Activated gamma-delta T cell treated with Interleukin-2 at 50 U/mL for 16 hours (primary cell): Measurements from ENCODE around the gene CDC123.
"Not testable (repeated sequence)": the region's sequence is repeated elsewhere in the genome, so short reads cannot be mapped to it uniquely, and the experiment has no call there.

Source experiments
- DNase-seq: peaks from one replicate; pipeline ENCODE4 v3.0.0-alpha.2; 2020

The CDC123 gene

GRCh38 chr10:12237265-12238220 is 41.6 kb downstream of the CDC123 start:
- DNase-seq: no peak

DNA sequence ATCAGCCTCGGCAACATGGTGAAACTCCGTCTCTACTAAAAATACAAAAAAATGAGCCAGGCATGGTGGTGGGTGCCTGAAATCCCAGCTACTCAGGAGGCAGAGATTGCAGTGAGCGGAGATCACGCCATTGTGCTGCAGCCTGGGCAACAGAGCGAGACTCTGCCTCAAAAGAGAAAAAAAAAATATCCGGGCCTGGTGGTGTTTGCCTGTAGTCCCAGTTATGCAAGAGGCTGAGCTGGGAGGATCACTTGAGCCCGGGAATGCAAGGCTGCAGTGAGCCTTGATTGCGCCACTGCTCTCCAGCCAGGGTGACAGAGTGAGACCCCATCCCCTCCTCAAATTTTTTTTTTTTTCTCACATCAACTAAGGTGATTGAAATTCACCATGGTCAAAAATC is 42.8 kb downstream of the CDC123 start:
- no peak for DNase-seq

DNA sequence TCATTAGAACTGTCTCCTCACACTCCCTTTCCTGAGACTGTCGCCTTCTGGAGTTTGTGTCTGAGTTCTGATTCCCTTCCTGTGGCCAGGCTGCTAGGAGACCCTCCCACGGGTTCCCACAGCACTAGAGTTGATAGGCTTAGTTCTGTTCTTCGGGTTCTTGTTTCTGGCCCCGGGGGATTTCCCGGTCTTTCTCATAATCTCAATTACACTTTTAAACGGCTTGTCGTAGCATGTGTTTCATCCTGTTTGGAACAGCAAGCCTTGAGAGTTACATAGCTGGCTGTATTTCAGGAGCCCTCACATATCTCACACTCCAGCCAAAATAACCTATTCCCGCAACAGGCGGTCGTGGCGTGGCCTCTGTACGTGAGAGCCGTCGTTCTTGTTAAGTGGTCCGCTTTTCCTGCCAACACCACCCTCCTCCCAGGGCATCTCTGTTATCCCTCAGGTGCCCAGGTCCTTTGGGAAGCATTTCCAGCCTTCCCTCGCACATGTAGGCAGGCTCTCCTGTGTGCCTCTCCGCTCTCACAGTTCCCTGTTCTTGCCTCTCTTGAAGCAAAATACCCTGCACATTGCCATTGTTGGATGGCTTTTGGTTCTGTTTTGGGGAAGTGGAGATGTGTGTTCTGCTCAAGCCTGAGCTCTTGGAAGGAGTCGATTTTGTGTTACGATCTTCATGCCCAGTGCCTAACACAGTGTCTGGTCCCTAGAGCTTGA is 46.0 kb downstream of the CDC123 start:
- no peak for DNase-seq

DNA sequence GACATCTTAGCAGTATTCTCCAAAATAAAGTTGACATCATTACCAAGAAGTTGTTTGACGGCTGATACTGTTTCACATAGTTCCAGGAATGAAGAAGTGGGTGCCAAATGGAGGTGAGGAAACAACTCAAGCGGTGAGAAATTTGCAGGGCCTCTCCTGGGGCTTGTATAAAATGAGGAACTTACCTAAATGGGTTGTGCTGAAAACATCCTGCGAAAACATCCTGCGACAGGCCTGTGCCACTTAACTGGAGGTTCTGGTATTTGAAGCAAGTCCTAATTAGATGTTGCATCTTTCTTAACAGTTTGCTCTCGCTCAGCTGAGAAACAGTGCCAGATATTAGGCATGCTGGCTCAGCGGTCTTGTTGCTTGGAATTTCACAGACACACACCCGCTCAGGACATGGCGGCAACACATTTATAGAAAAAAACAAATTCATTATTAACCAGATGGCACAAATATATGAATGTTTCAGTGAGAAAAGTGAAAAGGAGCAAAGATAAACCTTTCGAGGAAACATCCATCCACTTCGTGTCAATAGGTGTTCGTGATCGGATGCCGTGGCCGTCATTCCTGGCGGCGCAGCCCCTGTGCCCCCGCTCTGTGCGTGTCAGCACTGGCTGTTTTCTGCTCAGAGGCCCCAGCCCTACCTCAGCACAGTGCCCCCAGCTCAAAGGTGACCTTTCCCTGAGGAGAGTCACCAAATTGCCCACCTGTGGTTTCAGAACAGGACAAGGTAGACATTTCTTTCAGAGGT is 48.1 kb downstream of the CDC123 start:
- DNase-seq: no peak

GRCh38 chr10:12250181-12250580 is 54.2 kb downstream of the CDC123 start:
- no peak for DNase-seq

GRCh38 chr10:12250702-12251101 is 54.7 kb downstream of the CDC123 start:
- not testable (repeated sequence) for DNase-seq

DNA sequence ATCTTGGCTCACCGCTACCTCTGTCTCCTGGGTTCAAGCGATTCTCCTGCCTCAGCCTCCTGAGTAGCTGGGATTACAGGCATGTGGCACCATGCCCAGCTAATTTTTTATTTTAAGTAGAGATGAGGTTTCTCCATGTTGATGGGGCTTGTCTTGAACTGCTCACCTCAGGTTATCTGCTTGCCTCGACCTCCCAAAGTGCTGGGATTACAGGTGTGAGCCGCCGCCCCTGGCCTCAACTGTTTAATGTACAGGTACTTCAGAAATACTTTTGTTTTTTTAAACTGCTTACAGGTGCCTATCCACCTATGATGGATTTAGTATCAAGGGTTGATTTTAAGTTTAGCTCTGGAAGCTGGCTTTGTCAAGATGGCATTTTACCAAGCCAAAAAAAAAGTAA is 55.6 kb downstream of the CDC123 start:
- no peak for DNase-seq

- DNase-seq: no peak
Measured at GRCh38 chr10:12252882-12253546, 57.0 kb downstream of the CDC123 start.

DNA sequence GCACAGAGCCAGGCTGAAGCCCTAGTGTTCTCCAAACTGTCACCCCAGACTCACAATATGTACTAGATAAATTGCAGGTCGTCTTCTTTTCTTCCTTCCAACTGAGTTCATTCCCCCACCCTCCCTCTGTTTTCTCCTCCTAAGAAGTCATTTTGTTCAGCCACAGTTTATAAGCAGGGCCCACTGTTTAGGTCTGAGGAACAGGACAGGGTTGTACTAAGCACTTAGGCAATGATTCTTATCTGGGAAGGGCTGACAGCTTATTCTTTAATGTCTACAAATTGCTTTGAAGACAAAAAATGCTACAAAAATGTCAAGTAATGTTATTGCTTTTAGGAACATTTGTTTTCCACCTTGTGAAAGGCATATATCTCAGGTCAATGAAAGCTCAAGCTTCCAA is 59.1 kb downstream of the CDC123 start:
- no peak for DNase-seq

DNA sequence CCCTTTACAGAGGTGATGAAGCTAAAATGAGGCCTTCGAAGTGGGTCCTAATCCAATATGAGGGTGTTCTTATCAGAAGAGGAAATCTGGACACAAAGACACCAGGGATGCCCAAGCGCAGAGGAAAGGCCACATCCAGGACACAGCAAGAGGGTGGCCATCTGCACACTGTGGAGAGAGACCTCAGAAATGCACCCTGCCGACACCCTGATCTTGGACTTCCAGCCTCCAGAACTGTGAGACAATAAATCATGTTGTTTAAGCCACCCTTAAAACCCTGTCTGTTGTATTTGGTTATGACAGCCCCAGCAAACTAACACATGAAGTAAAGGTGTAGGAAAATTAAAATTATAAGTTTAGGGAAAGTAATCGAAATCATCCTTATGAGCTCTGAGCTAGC is 64.0 kb downstream of the CDC123 start:
- DNase-seq: no peak

GRCh38 chr10:12262278-12262981 is 66.4 kb downstream of the CDC123 start:
- peak; percentile 17 for DNase-seq

DNA sequence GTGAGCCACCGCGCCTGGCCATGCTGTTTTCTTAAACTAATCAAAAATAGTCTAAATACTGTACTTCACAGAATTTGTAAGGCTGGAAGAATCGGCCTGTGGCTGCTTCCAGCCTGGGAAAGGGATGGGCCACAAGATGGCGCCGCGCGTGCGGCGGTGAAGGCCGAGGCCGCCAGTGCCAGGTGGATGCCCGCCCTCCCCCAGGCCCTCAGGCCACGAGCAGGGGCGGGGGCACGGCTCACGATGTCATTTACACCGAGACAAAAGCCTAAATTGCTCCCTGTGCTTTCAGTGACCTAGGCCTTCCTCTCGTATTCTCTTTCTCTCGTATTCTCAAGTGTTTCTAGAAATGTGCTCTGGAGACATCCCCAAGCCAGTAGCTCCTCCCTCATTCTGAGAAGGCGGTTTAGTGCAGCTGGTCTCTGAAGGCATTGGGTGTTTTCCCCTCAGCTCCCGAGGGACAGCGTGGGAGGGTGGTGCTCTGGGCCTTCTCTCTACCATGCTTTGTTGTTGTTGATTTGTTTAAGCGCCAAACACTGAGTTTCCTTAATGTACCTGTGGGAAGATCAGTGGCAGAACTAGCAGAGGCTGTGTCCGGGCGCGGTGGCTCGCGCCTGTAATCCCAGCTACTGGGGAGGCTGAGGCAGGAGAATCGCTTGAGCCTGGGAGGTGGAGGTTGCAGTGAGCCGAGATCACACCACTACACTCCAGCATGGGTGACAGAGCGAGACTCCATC is 68.4 kb downstream of the CDC123 start:
- DNase-seq: peak; percentile 57

GRCh38 chr10:12269056-12269455 is 73.1 kb downstream of the CDC123 start:
- no peak for DNase-seq

GRCh38 chr10:12271210-12271540 is 75.2 kb downstream of the CDC123 start:
- no peak for DNase-seq

DNA sequence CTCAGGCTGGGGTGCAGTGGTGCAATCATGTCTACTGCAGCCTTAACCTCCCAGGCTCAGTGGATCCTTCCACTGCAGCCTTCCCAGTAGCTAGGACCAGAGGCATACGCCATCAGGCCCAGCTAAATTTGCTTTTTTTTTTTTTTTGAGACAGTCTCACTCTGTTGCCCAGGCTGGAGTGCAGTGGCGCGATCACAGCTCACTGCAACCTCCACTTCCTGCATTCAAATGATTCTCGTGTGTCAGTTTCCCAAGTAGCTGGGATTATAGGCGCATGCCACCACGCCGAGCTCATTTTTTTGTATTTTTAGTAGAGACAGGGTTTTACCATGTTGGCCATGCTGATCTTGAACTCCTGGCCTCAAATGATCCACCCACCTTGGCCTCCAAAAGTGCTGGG is 81.9 kb downstream of the CDC123 start:
- DNase-seq: not testable (repeated sequence)

GRCh38 chr10:12279281-12279680 is 83.3 kb downstream of the CDC123 start:
- no peak for DNase-seq

GRCh38 chr10:12287772-12288171 is 91.8 kb downstream of the CDC123 start:
- DNase-seq: no peak

DNA sequence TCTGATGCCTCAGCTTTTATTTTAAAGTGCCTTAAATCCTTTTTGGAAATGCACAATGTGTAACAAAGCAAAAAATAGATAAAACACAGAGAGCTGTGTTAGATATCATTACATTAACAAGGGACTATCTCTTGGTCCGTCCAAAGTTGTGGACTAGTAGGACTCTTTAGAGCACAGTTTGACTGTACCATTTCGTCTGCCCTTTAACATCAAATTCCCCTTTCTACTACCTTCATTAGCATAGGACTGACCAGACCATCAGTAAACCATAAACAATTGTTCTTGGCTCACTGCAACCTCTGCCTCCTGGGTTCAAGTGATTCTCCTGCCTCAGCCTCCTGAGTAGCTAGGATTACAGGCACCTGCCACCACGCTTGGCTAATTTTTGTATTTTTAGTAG is 101.8 kb downstream of the CDC123 start:
- not testable (repeated sequence) for DNase-seq

DNA sequence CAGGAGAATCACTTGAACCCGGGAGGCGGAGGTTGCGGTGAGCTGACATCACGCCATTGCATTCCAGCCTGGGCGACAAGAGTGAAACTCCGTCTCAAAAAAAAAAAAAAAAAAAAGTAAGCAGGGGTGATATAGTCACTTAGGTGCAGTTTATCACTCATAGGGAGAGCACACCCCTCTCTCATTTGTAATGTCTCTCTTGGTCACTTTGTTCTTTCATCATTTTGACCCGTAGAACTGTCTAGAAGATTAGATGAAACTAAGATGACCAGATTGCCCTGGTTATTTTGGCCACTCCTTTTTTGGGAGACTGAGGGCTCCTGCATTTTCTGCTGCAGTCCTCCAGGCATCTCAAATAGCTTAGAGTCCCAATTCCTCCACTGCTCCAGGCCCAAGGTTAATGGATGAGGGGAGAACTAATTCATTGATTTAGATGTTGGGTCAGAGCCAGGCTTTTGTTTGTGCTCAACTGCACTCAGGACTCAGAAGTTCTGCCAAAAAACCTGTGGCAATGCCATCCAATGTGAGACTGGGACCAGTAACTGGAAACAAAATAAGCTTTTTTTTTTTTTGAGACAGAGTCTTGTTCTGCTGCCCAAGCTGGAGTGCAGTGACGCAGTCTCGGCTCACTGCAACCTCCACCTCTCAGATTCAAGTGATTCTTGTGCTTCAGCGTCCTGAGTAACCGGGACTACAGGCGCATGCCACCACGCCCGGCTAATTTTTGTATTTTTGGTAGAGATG is 103.4 kb downstream of the CDC123 start:
- no peak for DNase-seq
